Uterus (tissue), 2 donors: Measurements from ENCODE around the gene RIMBP3B.
"Not testable (repeated sequence)": the region's sequence is repeated elsewhere in the genome, so short reads cannot be mapped to it uniquely, and the experiment has no call there.

Experiments used
- CTCF ChIP-seq, 4 experiments: fragments of 200-600 bp in 2 of 4; fragments of 450-650 bp in 2 of 4; sonication (generic) in 2 of 4; IDR thresholded peaks; one replicate each; pipeline ENCODE4 v1.5.1; 2016 to 2019; ENCODE audit warnings: antibody characterized with exemption in 4 of 4, mild to moderate bottlenecking in 2 of 4, moderate library complexity in 1 of 4
- POLR2A ChIP-seq, 2 donors: fragments of 450-650 bp; IDR thresholded peaks; one replicate each; pipeline ENCODE4 v1.6.1; 2016; ENCODE audit warnings: antibody characterized with exemption in 2 of 2, mild to moderate bottlenecking in 1 of 2, moderate library complexity in 1 of 2

- not testable (repeated sequence) for TF ChIP-seq CTCF, POLR2A (IDR thresholded peaks at IDR 0.05)
Observed at GRCh38 chr22:21363061-21363460, 20.5 kb upstream of the RIMBP3B start.
